ENCODE data around the gene KRT10. TPM values are rescaled to one million over a fixed set of nuclear protein-coding genes. Genes with fewer than 3 reads are reported as not detected.
A peak's percentile ranks its signal among the peaks of the same experiment; 100 is the strongest.

KRT10 gene
- polyA plus RNA-seq, 2 of the 4 experiments (the other 2 are of a cell fraction), result 59.8 to 96.2 TPM

- ChIA-PET POLR2A (no interaction called here), CTCF (interaction anchor here (1.5 to 11.5 kb wide), 7 partner anchors 8 to 868 kb away, joined by 3 to 304 read pairs (median 11); no protein-coding TSS in a partner anchor)
- TF ChIP-seq BHLHE40 (IDR thresholded peaks at IDR 0.05; ENCODE audit: low read depth, low read length) (no peak), CEBPB (IDR thresholded peaks at IDR 0.05) (no peak), HMGXB4 (CRISPR knock-in tag; IDR thresholded peaks at IDR 0.05; ENCODE audit: borderline replicate concordance) (no peak), POLR2A (IDR thresholded peaks at IDR 0.05; ENCODE audit: low read length) (no peak), MYC (IDR thresholded peaks at IDR 0.05; ENCODE audit: borderline replicate concordance, low read length) (no peak), REST (IDR thresholded peaks at IDR 0.05) (no peak), ZSCAN20 (CRISPR knock-in tag; IDR thresholded peaks at IDR 0.05) (no peak), ZNF302 (CRISPR knock-in tag; IDR thresholded peaks at IDR 0.05) (no peak), PBX3 (IDR thresholded peaks at IDR 0.05) (no peak), HOXB13 (CRISPR knock-in tag; IDR thresholded peaks at IDR 0.05; ENCODE audit: low read depth) (no peak), CHD2 (IDR thresholded peaks at IDR 0.05; ENCODE audit: low read length, partially characterized antibody) (no peak), ZC3H11A (IDR thresholded peaks at IDR 0.05) (no peak), PHF8 (IDR thresholded peaks at IDR 0.05; ENCODE audit: borderline replicate concordance, low read depth) (no peak), HES2 (IDR thresholded peaks at IDR 0.05) (no peak), FOXS1 (CRISPR knock-in tag; IDR thresholded peaks at IDR 0.05) (no peak), HEYL (CRISPR knock-in tag; IDR thresholded peaks at IDR 0.05) (no peak), NFE2L2 (conservative IDR thresholded peaks at IDR 0.05; ENCODE audit: low read length) (no peak), BCL3 (IDR thresholded peaks at IDR 0.05) (no peak)
- no peak overlapping the region for H3K4me2 ChIP-seq
- FAIRE-seq, result peak; percentile 32
- DNase-seq (ENCODE audit: low read depth in 1 of 2, low spot score in 1 of 2), result no peak
- H3K4me1 ChIP-seq, result no peaks in the 10 kb centered on the region
- 77% methylated on average over 2 of the region's 2 CpGs for WGBS (ENCODE audit: missing lambda C conversion rate)
- H3K4me3 ChIP-seq, result no peak overlapping the region
- H3K27ac ChIP-seq, result no peak overlapping the region
- no peak for ATAC-seq
- H3K9me3 ChIP-seq, result no peaks in the 10 kb centered on the region
These were observed 27.9 kb downstream of the KRT10 start for GRCh38 chr17:40794466-40794865.

- no peak overlapping the region for H3K27ac ChIP-seq
- no peak for ATAC-seq
- 60% methylated on average over 10 of the region's 10 CpGs for WGBS (ENCODE audit: missing lambda C conversion rate)
- TF ChIP-seq FOSL2 (IDR thresholded peaks at IDR 0.05) (no peak), FOSL2 (CRISPR knock-in tag; IDR thresholded peaks at IDR 0.05) (no peak), ZNF302 (CRISPR knock-in tag; IDR thresholded peaks at IDR 0.05) (no peak), HDAC2 (IDR thresholded peaks at IDR 0.05) (no peak), JUNB (IDR thresholded peaks at IDR 0.05) (no peak), GATA3 (IDR thresholded peaks at IDR 0.05; ENCODE audit: borderline replicate concordance) (no peak)
- ChIA-PET CTCF (interaction anchor here (1.0 to 11.5 kb wide), 8 partner anchors 9 to 872 kb away, joined by 3 to 304 read pairs (median 8); partner anchors contain the start of gene SMARCE1), POLR2A (no interaction called here)
- H3K4me2 ChIP-seq, result no peak overlapping the region
- no peak for FAIRE-seq
- no peak for DNase-seq (ENCODE audit: low read depth in 1 of 2, low spot score in 1 of 2)
- H3K4me3 ChIP-seq, result no peak overlapping the region
- no peaks in the 10 kb centered on the region for H3K4me1 ChIP-seq
- no peaks in the 10 kb centered on the region for H3K9me3 ChIP-seq
These were observed 28.6 kb downstream of the KRT10 start for GRCh38 chr17:40793832-40794231.
